Measurements from ENCODE around the gene SPTBN1.
"Not testable (repeated sequence)": the region's sequence is repeated elsewhere in the genome, so short reads cannot be mapped to it uniquely, and the experiment has no call there.

SPTBN1 gene

DNA sequence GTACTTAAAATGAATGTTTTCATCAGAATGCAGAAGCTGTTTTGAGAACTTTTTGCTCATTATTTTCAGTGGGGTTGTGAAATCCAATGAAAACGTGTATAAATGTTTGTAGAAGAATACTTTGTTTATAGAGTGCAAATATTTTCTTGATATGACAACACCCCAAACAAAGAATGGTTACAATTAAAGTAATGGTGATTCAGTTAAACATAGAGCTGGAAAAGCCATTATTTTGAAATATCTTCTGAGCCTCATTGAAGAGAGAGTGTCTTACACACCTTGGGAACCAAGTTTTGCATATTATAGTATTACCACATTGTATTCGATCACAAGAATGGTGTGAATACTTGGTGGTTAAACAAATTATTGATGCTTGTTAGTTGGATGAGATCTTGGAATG, 48.7 kb downstream of the SPTBN1 start:
- no peak for DNase-seq

DNA sequence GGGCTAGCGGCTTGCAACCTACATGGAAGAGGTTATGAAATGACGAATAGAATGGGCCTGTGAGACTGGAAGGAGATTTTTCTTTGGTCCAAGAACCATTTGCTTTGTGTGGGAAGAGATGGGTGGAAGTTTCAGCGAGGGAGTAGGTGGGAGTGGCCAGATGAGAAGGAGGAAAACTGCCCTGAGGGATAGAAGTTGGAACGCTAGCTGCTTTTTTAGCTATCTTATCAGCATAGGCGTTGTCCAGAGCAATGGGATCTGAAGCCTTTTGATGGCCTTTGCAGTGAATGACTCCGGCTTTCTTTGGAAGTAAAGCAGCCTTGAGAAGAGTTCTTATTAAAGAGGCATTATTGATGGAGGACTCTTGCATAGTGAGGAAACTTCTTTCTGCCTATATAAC, 52.4 kb downstream of the SPTBN1 start:
- no peak for DNase-seq

DNA sequence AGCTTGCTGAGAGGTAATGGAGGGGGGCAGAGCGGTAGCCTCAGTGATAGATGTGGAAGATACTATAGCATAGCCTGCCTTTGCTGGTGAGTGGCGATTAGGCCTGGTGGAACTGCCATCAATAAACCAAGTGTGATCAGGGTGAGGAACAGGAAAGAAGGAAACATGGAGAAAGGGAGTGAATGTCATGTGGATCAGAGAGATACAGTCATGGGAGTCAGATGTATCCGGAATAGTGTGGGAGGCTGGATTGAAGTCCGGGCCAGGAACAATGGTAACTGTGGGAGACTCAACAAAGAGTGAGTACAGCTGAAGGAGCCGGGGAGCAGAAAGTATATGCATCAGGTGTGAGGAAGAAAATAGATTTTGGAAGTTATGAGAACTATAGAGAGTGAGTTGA, 52.9 kb downstream of the SPTBN1 start:
- DNase-seq, result not testable (repeated sequence)

DNA sequence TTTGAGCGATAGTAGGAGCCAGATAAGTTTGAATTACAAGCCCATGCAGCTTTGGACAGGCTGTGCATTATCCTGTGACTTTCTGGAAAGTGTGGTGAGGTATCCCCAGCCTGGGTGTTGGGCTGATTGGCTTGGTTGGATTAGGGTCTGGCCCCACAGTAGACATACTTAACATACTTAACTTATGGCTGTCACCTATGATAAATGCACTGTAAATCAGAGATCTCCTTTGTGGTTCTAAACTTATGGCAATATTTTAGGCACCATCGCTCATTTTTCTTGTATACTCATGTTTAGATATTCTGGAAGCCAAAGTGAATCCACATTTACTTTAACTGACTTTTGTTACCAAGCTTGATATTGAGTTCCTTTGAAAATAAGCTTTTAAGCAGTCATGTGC, 54.8 kb downstream of the SPTBN1 start:
- no peak for DNase-seq

DNA sequence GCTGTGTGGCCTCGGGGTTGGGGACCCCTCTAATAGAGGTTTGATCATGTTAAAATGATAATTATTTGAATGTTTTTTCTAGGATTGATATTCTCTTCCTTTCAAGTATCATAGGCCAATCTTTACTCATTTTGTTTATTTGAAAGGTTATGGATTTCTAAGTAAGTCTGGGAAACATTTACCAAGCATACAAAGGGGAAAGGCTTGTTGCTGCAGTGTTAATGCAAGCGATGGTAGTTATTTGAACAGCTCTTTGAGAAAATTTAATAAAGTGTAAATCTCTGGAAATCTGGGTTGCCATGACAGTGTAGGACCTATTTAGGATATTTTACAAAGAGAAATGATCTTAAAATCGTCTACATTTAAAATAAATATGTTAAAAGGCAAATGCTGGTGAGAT, 56.1 kb downstream of the SPTBN1 start:
- DNase-seq, result no peak

DNA sequence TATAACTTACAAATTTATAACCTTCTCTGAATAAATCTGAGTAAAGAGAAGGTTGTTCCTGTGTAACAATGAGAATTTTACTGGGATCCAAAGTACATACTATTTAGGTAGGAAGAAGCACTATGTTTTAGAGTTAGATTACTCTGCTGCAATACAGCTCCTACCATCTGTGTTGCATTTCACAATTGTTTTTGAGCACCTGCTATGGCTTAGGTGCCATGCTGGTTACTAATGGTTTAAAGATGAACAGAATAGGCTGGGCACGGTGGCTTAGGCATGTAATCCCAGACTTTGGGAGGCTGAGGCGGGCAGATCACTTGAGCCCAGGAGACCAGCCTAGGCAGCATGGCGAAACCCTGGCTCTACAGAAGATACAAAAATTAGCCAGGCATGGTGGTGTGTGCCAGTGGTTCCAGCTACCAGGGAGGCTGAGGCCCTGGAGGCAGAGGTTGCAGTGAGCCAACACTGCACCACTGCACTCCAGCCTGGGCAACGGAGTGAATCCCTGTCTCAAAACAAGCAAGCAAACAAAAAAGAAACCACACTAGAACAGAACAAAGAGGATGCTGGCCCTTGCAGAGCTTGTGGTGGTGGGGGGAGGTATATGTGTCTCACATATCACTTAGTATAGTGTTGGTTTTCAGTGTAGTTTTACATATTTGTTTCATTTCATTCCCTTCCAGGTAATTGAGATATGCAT, 56.7 kb downstream of the SPTBN1 start:
- DNase-seq, result no peak

DNA sequence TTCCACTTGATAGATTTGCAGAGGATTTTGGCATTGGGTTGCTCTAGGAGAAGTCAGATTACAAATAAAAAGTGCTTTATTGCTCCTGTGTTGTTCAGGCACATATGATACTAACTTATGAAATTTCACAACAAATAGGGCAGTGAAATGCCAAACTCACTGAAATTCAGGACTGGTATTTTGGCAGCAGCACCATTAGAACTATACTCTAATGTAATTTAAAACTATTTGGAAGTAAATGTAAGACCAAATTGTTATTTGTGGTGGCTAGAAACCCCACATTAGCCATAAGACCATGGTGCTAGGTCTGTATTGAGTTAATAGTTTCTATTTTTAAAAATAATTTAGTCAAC, 57.2 kb downstream of the SPTBN1 start:
- DNase-seq, result no peak

DNA sequence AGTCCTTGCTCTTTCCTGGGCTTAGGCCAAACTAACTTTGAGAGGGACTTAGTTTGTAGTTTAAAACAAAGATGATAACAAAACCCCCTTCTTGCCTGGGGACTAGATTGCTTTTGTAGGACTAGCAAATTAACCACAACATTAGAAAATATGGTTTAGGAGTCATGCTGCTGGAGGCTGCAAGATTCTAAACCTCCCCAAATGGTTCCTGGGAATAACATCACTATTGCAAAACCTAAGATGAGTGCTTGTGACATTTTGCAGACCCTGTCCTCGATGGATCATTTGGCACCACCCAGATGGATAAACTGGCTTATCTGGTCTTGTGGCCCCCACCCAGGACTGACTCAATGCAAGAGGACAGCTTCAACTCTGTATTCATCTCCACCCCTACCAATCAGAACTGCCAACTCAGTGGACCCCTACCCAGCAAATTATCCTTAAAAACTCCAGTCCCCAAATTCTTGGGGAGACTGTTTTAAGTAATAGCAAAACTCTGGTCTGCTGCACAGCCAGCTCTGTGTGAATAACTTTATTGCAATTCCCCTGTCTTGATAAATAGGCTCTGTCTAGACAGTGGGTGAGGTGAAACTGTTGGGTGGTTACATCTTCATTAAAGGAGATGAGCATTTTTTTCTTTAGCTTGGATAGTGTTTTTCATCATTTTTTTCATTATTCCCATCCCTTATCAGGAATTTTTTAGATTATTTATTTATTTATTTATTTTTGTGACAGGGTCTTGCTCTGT, 58.9 kb downstream of the SPTBN1 start:
- no peak for DNase-seq

DNA sequence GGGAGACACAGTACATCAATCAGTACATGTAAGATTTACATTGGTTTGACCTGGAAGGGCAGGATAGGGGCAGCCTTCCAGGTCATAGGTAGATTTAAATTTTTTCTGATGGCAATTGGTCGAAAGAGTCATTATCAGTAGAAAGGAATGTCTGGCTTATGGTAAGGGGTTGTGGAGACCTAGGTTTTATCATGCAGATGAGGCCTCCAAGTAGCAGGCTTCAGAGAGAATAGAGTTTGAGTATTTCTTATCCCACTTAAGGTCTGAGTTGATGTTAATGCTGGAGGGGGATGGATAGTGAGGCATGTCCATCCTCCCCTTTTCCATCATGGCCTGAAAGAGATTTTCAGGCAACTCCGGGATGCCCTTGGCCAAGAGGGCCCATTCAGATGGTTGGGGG, 60.7 kb downstream of the SPTBN1 start:
- no peak for DNase-seq

DNA sequence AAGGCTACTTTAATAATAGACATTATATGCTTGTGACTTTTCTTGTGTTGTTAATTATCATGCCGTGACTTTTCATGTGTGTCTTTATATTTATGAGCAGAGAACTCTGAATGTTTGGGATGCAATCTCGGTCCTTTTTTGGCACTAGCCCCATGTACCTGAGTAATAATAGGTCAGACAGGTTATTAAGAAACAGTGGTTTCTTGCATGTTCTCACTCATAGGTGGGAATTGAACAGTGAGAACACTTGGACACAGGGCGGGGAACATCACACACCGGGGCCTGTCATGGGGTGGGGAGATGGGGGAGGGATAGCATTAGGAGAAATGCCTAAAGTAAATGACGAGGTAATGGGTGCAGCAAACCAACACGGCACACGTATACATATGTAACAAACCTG, 61.9 kb downstream of the SPTBN1 start:
- not testable (repeated sequence) for DNase-seq

DNA sequence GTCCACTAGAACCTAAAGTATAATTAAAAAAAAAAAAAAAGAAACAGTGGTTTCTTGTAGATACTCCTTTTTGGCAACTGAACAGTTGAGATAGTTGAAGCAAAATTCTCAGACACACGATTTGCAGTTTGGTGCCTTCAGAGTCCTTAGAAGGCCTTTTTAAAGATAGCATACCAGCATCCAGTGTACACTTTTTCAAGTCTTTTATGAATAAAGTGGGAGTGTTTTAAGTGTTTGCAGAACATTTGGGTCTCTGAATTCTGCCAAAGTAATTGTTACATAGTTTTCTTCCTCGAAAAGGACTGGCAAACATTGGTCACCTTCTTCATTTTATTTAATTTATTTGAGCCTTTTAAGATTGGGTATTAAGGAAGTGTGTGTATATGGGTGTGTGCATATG, 62.3 kb downstream of the SPTBN1 start:
- no peak for DNase-seq

DNA sequence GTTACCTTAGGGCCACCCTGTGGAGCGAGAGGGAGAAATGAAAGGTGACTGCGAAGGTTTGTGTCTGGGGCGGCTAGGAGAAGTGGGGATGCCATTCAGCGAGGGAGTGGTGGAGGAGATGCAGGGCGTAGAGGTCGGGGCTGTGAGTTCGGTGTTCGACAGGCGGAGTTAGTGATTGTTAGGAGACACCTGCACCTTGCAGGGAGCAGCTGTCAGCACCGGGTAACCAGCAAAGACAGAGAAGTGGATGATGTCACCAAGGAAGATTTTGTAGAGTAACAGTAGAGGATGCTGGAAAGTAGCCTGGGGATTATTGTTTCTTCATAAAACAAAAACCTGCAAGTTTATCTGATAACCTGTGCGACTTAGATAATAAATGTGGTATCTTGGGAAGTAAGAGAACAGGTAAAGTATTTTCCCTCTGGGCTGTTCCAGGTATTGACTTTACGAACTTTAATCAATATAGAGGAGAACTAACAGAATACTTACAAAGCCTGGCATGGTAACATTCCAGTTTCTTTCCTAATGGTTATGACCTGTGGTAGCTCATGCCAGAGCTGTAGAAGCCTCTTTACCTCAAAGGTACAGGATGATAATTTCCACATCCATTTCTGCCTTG, 63.8 kb downstream of the SPTBN1 start:
- DNase-seq, result no peak

DNA sequence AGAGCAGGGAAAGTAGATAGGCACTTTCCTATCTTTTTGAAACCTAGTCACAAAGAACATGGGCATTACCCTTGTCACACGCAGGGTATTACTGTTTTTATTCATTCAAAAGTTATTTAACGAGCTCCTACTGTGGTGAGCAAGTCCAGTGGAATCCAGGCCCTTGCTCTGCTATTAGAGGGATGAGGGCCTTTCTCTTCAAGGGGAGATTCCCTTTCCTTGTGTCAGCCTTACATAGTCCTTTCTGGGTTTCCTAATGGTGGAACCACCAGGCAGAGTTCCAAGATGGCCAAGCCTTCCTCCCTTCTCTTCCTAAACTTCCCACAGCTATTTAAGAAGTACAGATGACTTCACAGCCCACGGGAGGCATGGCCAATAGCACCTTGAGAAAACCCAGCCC, 64.6 kb downstream of the SPTBN1 start:
- DNase-seq, result peak; percentile 98

DNA sequence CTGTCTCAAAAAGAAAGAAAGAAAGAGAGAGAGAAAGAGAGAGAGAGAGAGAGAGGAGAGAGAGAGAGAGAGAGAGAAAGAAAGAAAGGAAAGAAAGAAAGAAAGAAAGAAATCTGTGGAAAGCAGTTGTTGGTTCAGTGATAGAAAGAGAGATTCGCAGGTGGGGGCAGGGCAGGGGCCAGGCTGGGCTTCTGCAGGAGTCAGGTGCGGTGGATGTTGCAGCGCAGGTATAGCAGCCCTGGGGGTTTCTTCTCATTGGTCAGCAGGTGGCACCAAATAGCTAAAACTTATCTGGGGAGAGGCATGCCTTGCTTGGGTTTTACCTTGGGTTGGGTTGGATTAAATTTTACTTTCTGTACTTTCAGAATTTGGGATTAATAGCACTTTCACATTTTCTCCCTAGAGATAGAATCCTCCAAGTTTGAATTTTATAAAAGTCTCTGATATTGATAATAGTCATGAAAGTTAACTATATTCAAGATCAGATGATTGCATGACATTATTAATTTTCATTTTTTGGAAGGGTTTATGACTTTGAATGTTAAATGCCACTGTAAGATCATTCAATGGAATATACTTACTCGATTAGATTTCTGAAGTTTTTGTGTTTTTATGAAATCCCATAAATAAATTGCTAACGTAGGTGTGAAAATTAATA, 66.6 kb downstream of the SPTBN1 start:
- DNase-seq, result peak; percentile 67

DNA sequence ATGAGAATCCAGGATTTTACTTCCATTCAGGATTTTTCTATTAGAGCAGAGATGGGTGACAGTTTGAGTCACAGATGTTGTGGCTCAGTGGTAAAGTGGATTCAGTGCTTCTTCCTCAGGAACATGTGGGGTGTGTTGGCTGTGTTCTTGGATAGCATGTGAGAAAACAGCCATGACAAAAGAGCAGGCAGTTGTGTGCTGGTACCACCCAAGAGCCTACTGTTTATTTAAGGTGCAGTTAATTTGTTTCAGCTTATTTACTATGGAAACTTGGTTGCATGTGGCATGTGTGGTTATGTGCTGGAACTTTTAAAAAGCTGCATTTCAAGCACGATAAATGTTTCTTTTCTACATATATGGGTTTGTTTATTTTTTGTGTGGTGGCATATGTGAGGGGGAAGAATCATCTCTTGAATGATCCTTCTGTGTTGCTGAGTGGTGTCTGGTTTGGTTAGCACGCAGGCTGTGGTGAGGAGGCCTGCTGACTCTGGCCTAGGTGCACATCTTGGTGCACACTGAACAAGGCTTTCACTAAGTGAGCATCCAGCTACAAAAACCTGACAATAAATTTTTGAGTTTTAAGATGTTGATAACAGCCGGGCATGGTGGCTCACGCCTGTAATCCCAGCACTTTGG, 67.3 kb downstream of the SPTBN1 start:
- peak; percentile 31 for DNase-seq

DNA sequence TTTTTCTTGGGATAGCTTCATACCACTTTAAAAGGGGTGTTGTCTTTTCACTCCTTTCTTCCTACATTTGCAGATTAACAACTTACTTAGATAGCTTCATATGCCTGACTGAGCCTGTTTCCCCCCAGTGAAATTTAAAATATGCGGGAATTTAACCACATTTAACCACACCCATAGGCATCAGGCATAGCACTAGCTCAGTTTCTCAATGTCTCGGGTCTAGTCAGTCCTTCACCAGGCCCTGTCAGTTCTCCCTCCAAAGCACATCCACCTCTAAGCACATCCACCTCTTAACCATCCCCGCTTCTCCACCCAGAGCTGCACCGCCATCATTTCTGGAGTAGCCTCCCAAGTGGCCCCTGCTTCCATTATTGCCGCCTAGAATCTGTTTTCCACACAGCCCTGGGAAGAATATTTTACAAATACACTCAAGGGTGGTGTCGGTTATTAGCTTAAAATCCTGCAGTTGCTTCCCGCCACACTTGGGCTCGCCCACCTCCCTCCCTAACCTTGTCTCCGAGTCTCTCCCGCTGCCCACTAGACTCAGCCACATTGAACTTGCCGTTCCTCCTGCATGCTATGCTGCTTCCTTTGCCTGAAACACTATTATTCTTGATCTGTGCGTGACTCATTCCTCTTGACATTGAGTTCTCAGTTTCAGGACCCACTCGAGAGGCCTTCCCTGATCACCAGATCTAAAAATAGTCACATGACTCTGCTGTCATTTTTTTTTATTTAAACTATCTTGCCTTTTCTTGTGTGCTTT, 68.3 kb downstream of the SPTBN1 start:
- peak; percentile 91 for DNase-seq

DNA sequence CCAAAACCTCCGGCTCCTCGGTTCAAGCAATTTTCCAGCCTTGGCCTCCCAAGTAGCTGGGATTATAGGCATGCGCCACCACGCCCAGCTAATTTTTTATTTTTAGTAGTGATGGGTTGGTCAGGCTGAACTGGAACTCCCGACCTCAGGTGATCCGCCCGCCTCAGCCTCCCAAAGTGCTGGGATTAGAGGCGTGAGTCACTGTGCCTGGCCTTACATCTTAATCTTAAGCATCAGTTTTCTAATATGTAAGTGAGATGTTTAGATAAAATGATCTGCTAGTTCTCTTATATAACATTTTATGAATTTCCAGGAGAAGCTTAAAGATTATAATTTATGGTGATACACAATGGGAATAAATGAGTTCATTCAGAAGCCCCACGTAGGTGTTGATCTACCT, 69.2 kb downstream of the SPTBN1 start:
- no peak for DNase-seq

DNA sequence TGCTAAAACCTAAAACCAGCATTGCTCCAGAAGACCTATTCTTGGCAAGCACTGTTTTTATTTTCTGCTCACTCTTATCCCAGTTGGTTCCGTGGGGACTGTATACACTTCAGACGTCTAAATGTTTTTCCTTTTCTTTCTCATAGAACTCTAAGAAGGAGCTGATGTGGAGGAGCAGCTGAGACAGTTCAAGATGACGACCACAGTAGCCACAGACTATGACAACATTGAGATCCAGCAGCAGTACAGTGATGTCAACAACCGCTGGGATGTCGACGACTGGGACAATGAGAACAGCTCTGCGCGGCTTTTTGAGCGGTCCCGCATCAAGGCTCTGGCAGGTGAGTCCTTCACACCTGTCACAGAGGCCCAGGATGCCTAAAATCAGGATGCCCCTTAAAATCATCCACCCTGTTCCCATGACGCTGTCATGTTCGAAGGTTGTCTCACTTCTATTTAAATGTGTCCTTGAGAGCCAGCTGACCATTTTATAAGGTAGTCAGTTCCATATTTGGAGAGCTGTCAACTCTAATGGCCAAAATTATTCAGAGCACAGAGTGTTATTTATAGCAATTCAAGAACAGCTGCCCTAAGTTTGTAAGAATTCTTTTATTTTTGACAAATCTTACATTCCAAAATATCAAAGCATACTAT, 70.2 kb downstream of the SPTBN1 start:
- no peak for DNase-seq

DNA sequence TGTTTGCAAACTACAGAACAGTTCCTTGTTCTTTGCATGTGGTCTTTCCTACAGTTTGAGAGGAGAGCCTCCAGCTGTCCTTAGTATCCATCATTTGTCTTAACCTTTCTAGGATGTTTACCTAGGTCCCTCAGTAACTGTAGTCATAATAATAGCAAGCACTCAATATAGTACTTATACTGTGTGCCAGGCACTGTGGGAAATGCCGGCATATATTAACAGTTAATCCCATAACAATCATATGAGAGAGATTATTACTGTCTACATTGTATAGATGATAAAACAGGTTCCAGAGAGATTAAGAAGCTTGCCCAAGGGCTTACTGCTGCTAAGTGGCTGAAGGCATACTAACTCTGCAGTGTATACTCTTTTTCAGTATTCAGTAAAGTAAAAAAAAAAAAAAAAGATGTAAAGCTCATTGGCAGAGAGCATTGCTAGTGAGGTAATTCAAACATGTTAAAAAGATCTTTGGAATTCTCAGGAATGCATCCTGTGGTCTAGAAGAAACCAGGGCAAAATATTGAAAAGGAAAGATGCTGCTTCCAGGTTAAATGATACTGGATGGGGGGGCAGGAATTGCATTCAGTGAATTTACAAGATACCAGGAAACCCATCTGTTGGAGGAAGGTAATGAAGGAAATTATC, 72.3 kb downstream of the SPTBN1 start:
- DNase-seq, result peak; percentile 47

DNA sequence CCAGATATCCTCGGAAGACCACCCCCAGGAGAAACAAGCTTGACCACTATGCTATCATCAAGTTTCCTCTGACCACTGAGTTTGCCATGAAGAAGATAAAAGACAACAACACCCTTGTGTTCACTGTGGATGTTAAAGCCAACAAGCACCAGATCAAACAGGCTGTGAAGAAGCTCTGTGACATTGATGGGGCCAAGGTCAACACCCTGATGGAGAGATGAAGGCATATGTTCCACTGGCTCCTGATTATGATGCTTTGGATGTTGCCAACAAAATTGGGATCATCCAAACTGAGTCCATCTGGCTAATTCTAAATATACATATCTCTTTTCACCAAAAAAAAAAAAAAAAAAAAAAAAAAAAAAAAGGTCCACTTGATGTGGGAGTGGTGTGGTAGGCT, 73.4 kb downstream of the SPTBN1 start:
- not testable (repeated sequence) for DNase-seq

DNA sequence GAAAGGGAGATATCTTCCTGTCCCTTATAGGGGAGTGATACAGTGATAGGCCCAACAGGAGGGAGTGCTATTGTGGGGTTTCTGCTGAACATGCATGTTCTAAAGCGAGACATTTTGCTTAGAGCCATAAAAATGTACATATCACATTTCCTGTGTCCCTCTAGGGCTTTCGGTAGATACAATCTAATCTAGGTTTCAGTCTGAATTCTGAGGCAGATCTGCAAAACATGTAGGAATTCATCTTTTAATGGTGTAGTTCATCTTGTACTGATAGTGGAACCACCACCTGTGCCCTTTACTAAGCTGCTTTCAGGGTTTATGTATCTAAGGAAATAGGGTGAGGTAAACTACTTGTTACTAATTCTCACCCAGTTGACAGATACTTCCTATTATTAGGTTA, 73.8 kb downstream of the SPTBN1 start:
- DNase-seq, result no peak
